Rectal smooth muscle tissue (tissue), 1 donor: ENCODE measurements around the gene C21orf91.
"Not testable (repeated sequence)": the region's sequence is repeated elsewhere in the genome, so short reads cannot be mapped to it uniquely, and the experiment has no call there.

Source experiments
- H3K27ac ChIP-seq: one replicate; pipeline ENCODE4 v1.7.0; 2013; ENCODE audit warnings: low read depth, low read length, inconsistent platforms
- H3K27me3 ChIP-seq: one replicate; pipeline ENCODE4 v1.7.0; 2013; ENCODE audit warnings: low read length; ENCODE audit not compliant: control insufficient read depth, insufficient read depth
- H3K36me3 ChIP-seq: one replicate; pipeline ENCODE4 v1.7.0; 2013; ENCODE audit warnings: low read length; ENCODE audit not compliant: control insufficient read depth, insufficient read depth
- H3K4me1 ChIP-seq: one replicate; pipeline ENCODE4 v1.7.0; 2013; ENCODE audit warnings: low read length; ENCODE audit not compliant: control insufficient read depth, insufficient read depth
- H3K4me3 ChIP-seq: one replicate; pipeline ENCODE4 v1.7.0; 2013; ENCODE audit warnings: low read length
- H3K9ac ChIP-seq: one replicate; pipeline ENCODE4 v1.7.0; 2013; ENCODE audit warnings: low read length

The C21orf91 gene

DNA sequence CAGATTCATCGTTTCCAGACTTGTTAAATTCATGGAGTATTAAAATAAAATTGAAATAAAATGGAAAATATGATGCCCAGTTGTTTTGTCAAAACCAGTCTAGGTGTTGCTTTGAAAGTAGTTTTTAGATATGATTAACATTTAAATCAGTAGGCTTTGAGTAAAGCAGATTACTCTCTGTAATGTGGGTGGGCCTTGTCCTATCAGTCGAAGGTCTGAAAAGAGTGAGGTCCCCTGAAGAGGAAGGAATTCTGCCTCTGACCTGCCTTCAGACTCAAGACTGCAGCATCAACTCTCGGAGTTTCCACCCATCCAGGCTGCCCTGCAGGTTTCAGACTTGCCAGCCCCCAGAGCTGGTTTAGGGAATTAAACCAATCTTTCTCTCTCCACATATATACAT lies 36.2 kb downstream of the C21orf91 start:
- Histone ChIP-seq H3K4me3 (no peak overlapping the region), H3K27ac (no peak overlapping the region), H3K9ac (no peak overlapping the region), H3K27me3 (no peaks in the 10 kb centered on the region), H3K36me3 (peaks cover 7% of the 10 kb centered on the region), H3K4me1 (no peaks in the 10 kb centered on the region)

DNA sequence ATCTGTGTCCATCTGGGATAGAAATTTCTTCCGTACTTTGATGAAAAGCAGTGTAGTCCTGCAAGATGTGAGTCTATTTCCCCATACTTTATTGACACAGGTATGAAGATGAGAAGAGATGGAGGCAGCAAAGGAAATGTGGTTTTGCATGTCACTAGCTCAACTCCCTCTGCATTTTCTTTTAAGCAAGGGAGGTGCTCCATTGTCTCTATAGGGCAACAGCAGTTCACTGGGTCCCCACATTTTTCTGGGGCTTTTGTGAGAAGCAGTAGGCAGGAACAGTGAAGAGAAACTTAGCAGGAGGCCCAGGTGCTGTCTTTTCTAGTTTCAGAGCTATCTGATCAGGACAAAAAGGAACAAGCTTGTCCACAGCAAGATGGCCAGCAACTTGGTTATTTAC lies 37.1 kb downstream of the C21orf91 start:
- no peak overlapping the region for H3K9ac ChIP-seq
- no peaks in the 10 kb centered on the region for H3K27me3 ChIP-seq
- no peak overlapping the region for H3K4me3 ChIP-seq
- H3K36me3 ChIP-seq = peaks cover 7% of the 10 kb centered on the region
- no peaks in the 10 kb centered on the region for H3K4me1 ChIP-seq
- H3K27ac ChIP-seq = no peak overlapping the region

DNA sequence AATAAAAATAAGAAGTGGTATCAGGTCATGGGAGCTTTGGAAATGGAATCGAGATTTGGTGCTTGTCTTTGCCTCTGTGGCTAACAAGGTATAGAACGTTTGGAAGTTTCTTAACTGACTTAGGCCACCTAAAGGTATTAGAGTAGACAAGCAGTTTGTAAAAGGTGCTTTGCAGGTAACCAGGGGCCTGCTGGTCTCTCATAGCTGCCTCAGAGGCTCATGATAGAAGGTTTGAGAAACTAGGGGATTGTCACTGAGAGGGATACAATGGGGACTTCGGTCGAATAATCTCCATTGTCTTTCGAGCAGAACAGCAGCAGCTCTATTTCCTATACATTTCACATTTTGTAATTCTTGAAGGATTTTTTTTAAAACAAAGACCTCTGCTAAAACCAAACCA lies 37.6 kb downstream of the C21orf91 start:
- no peak overlapping the region for H3K4me3 ChIP-seq
- H3K27ac ChIP-seq = no peak overlapping the region
- H3K4me1 ChIP-seq = no peaks in the 10 kb centered on the region
- no peaks in the 10 kb centered on the region for H3K27me3 ChIP-seq
- H3K9ac ChIP-seq = no peak overlapping the region
- H3K36me3 ChIP-seq = peaks cover 7% of the 10 kb centered on the region

DNA sequence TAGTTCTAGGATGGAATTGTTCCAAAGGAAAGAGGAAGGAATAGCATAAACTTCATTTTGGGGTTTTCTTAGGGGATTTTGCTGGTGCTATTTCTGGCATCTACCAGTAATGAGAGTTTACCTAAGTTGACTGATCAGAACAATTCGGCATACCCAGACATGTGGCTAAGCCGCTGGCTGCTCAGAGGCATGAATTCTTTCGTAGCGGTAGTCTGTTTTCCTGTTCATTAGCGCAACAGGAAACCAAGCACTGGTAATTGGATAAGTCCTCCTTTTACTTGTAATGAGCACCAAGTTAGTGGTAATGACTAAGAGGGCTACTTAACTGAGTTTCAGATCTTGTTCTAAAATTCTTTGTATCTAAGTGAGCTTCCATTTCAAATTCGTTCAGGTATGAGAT lies 38.6 kb downstream of the C21orf91 start:
- Histone ChIP-seq H3K4me3 (no peak overlapping the region), H3K27me3 (no peaks in the 10 kb centered on the region), H3K27ac (no peak overlapping the region), H3K36me3 (no peaks in the 10 kb centered on the region), H3K9ac (no peak overlapping the region), H3K4me1 (no peaks in the 10 kb centered on the region)

DNA sequence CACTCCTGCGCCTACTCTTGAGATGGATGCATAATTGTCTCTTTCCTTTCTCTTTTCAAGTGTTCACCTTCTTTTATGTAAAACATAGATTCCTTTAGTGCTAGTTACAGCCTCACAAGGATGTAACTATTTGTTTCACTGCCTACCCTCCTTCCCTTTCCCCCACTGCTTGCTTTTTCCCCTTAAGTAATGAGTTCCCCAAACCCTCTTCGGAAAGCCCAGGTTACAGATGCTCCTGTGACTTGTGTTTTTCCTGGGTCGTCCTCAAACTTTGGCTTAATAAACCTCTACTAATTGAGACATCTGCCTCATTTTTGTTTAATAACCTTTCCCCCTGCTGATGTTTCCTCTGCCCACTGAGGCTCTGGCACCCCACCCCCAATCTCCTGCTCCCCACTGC lies 39.2 kb downstream of the C21orf91 start:
- H3K27me3 ChIP-seq = no peaks in the 10 kb centered on the region
- no peak overlapping the region for H3K9ac ChIP-seq
- no peaks in the 10 kb centered on the region for H3K4me1 ChIP-seq
- H3K36me3 ChIP-seq = no peaks in the 10 kb centered on the region
- no peak overlapping the region for H3K4me3 ChIP-seq
- H3K27ac ChIP-seq = no peak overlapping the region

DNA sequence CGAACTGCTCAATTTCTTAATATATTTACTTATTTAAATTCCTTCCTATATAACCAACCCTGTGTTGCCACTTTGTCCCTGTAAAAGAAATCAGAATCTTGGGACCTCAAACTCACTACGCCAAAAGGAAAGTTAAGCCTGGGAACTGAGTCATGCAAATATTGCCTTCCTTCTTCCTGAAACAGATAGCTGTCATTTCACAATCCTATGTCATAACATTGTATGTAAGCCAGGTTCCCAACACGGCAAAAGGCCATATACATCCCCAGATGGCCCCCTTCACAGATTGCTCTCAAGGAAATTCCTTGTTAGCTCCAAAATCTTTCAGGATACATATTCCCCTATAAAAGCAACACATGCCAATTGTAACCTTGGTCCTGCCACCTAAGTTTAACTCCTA lies 39.7 kb downstream of the C21orf91 start:
- no peaks in the 10 kb centered on the region for H3K4me1 ChIP-seq
- H3K27me3 ChIP-seq = no peaks in the 10 kb centered on the region
- no peak overlapping the region for H3K9ac ChIP-seq
- H3K4me3 ChIP-seq = no peak overlapping the region
- H3K27ac ChIP-seq = no peak overlapping the region
- H3K36me3 ChIP-seq = no peaks in the 10 kb centered on the region

DNA sequence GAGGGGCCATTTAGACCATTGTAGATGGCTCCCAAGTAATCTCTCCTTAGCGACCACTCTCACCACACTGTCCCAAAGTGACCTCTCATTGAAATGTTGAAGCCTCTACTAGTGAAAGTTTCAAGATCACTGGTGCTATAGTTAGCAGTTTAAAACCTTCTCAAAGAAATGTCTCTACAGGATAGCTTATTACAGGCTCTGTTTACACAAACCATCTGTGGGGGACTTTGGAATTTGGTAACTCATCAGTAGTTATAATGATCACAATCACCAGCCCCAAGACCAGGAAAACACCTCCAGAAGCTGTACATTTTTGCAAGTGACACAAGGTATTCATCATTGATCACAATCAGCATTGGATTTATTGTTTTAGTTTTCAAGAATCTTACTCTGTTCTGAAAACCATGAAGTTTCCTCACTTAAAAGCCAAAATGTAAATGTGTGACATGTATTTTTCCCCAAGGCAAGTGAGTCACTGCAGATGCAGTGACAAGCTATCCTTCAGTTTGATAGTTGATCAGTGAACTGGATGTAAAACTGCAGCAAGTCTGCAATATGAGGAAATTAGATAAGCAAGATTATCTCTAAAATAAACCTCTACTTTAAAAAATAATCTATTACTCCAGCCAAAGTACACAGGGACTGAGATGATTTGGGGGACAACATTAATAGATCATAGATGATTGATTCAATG lies 41.9 kb downstream of the C21orf91 start:
- H3K27ac ChIP-seq = no peak overlapping the region
- H3K27me3 ChIP-seq = no peaks in the 10 kb centered on the region
- H3K4me3 ChIP-seq = no peak overlapping the region
- H3K36me3 ChIP-seq = no peaks in the 10 kb centered on the region
- H3K4me1 ChIP-seq = no peaks in the 10 kb centered on the region
- no peak overlapping the region for H3K9ac ChIP-seq

DNA sequence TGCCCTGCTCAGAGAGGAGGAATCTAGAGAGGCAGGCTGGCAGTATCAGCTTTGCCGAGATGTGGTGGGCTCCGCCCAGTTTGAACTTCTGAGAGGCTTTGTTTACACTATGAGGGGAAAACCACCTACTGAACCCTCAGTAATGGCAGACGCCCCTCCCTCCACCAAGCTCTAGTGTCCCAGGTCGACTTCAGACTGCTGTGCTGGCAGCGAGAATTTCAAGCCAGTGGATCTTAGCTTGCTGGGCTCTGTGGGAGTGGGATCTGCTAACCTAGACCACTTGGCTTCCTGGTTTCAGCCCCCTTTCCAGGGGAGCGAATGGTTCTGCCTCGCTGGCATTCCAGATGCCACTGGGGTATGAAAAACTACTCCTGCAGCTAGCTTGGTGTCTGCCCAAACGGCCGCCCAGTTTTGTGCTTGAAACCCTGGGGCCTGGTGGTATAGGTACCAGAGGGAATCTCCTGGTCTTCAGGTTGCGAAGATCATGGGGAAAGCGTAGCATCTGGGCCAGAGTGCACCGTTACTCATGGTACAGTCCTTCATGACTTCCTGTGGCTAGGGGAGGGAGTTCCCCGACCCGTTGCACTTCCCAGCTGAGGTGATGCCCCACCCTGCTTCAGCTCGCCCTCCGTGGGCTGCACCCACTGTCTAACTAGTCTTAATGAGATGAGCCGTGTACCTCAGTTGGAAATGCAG lies 43.6 kb downstream of the C21orf91 start:
- Histone ChIP-seq H3K36me3 (no peaks in the 10 kb centered on the region), H3K4me3 (no peak overlapping the region), H3K27ac (no peak overlapping the region), H3K9ac (no peak overlapping the region), H3K4me1 (no peaks in the 10 kb centered on the region), H3K27me3 (no peaks in the 10 kb centered on the region)

DNA sequence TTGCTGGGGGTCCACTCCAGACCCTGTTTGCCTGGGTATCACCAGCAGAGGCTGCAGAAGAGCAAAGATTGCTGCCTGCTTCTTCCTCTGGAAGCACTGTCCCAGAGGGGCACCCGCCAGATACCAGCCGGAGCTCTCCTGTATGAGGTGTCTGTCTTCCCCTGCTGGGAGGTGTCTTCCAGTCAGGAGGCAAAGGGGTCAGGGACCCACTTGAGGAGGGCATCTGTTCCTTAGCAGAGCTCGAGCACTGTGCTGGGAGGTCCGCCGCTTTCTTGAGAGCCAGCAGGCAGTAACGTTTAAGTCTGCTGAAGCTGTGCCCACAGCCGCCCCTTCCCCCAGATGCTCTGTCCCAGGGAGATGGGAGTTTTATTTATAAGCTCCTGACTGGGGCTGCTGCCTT lies 44.1 kb downstream of the C21orf91 start:
- H3K27me3 ChIP-seq, H3K4me1 ChIP-seq, H3K9ac ChIP-seq, H3K36me3 ChIP-seq, H3K27ac ChIP-seq, H3K4me3 ChIP-seq: not testable (repeated sequence)

DNA sequence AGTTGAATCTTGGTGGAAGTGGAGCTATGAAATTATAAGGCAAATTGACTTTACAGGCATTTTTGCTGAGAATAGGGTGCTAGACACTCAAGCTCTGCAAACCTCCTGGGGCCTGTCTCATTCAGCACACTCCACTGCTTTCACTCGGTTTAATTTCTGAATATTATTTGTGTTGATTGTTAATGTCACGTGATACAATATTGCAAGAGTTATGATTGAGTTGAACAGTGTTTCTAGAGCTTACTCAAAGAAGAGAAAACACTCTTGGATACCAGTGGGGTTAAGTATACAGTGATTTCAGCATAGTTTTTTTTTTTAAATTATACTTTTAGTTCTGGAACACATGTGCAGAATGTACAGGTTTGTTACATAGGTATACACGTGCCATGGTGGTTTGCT lies 49.7 kb downstream of the C21orf91 start:
- no peak overlapping the region for H3K27ac ChIP-seq
- H3K36me3 ChIP-seq = no peaks in the 10 kb centered on the region
- H3K4me3 ChIP-seq = no peak overlapping the region
- no peak overlapping the region for H3K9ac ChIP-seq
- H3K27me3 ChIP-seq = no peaks in the 10 kb centered on the region
- no peaks in the 10 kb centered on the region for H3K4me1 ChIP-seq

DNA sequence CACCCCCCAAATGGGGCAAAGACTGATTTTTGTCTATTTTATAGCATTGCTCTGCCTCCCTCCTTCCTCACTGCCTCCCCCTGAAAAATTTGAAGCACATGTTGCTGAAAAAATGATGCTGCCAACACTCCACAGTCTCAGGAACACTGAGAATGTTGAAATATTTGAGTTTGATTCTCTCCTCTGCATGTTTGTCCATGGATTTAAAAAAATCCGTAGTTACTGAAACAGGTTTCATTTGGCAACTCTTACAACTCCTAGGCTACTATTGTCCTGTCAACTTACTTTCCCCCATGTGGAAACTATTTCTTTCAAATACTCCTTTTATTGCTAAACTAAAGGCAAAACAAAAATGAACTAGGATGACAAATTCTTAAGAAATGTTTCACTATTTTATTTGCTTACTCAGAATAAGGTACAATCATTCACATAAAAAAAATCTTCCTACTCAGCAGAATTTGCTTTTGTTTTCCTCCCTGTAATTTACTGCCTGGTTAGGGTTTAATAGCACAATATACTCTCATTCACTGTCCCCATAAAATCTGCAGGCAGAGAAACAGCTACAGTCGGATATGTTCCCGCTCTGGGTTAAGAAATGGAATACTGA lies 50.2 kb downstream of the C21orf91 start:
- no peak overlapping the region for H3K9ac ChIP-seq
- H3K4me1 ChIP-seq = no peaks in the 10 kb centered on the region
- no peak overlapping the region for H3K4me3 ChIP-seq
- no peak overlapping the region for H3K27ac ChIP-seq
- H3K36me3 ChIP-seq = no peaks in the 10 kb centered on the region
- no peaks in the 10 kb centered on the region for H3K27me3 ChIP-seq

DNA sequence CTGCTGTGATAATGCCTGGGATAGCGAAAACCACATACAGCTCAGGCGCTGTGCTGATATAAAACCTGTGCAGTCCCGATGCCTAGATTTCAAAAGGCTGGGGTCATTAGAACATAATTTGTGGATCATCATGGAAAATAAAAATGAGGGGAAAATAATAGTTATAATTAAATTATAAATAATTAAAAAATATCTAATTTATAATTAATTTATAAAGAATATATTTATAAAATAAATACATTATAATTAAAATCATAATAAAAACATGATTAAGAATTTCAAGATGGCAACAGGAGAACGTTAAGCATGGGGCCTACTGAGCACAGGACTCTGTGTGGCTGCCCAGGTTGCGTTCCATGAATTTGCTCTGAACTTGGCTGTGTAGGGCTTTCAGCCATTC lies 53.9 kb downstream of the C21orf91 start:
- Histone ChIP-seq H3K27me3 (no peaks in the 10 kb centered on the region), H3K36me3 (no peaks in the 10 kb centered on the region), H3K4me3 (no peak overlapping the region), H3K9ac (no peak overlapping the region), H3K27ac (no peak overlapping the region), H3K4me1 (no peaks in the 10 kb centered on the region)
